Measurements from ENCODE around the gene KLHL26. TPM values are rescaled to one million over a fixed set of nuclear protein-coding genes. Genes with fewer than 3 reads are reported as not detected.

KLHL26 gene
- total and polyA plus RNA-seq, 2 of the 13 experiments (the other 11 are each of a cell fraction or from before 2014, with no cell fraction given): 1.5 to 1.7 TPM

DNA sequence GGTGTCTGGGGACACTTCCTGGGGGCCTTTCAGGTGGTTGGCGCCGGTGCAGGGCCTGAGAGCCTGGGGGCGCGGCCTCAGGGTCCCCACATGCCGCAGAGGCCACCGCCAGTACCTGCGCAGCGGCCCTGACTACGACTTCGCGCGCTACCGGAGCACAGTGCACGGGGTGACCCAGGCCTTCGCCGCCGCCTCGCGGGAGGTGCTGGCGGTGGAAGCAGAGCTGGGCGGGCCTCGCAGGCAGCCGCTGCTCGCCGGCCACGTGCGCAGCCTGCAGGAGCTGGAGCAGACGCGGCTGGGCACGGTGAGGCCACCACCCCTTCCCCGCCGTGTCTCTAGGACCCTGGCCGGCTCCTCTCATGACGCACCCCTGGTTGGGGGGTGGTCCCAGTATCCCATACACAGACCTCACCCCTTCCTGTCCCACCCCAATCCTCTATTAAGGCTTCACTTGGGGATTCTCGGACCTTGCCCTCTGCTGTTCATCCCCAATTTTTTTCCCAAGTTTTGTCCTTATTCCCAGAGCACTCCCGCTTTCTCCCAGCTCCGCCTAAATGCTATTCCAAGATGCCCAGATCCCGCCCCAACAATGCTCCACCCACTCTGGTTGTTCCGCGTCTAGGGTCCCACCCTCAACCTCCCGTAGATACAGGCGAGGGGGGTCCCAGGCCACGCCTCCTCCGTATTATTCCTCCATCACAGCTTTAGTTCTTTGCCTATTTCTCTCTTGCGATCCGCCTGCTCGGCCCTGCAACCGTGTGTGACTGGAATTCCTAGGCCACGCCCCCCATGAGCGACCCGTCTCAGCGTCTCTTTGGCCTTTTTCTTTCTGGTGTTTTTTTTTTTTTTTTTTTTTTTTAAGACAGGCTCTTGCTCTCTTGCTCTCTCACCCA is 47.2 kb upstream of the KLHL26 start (continued):
- TF ChIP-seq, protein P1, sequence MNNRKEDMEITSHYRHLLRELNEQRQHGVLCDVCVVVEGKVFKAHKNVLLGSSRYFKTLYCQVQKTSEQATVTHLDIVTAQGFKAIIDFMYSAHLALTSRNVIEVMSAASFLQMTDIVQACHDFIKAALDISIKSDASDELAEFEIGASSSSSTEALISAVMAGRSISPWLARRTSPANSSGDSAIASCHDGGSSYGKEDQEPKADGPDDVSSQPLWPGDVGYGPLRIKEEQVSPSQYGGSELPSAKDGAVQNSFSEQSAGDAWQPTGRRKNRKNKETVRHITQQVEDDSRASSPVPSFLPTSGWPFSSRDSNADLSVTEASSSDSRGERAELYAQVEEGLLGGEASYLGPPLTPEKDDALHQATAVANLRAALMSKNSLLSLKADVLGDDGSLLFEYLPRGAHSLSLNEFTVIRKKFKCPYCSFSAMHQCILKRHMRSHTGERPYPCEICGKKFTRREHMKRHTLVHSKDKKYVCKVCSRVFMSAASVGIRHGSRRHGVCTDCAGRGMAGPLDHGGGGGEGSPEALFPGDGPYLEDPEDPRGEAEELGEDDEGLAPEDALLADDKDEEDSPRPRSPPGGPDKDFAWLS (CRISPR knock-in tag; IDR thresholded peaks at IDR 0.05; ENCODE audit: borderline replicate concordance): peak; percentile 47; the same call in 1 of the 2 replicates
- TF ChIP-seq ZNF343 (CRISPR knock-in tag; IDR thresholded peaks at IDR 0.05) (peak; percentile 83; the same call in 1 of the 2 replicates), ZBTB42 (CRISPR knock-in tag; IDR thresholded peaks at IDR 0.05) (peak; percentile 89), HDAC6 (IDR thresholded peaks at IDR 0.05; ENCODE audit: low read depth, low read length) (no peak), ZNF251 (CRISPR knock-in tag; IDR thresholded peaks at IDR 0.05) (peak; percentile 96), ZIK1 (CRISPR knock-in tag; IDR thresholded peaks at IDR 0.05; ENCODE audit: borderline replicate concordance, low read depth) (peak; percentile 96), MTA3 (CRISPR knock-in tag; IDR thresholded peaks at IDR 0.05) (no peak), JUND (CRISPR knock-in tag; IDR thresholded peaks at IDR 0.05) (peak; percentile 71; the same call in 1 of the 2 replicates), HNF4A (CRISPR knock-in tag; IDR thresholded peaks at IDR 0.05) (0 out of 2 replicates have a peak, but pooled peaks have one; percentile 27)
- TF ChIP-seq, protein P2, sequence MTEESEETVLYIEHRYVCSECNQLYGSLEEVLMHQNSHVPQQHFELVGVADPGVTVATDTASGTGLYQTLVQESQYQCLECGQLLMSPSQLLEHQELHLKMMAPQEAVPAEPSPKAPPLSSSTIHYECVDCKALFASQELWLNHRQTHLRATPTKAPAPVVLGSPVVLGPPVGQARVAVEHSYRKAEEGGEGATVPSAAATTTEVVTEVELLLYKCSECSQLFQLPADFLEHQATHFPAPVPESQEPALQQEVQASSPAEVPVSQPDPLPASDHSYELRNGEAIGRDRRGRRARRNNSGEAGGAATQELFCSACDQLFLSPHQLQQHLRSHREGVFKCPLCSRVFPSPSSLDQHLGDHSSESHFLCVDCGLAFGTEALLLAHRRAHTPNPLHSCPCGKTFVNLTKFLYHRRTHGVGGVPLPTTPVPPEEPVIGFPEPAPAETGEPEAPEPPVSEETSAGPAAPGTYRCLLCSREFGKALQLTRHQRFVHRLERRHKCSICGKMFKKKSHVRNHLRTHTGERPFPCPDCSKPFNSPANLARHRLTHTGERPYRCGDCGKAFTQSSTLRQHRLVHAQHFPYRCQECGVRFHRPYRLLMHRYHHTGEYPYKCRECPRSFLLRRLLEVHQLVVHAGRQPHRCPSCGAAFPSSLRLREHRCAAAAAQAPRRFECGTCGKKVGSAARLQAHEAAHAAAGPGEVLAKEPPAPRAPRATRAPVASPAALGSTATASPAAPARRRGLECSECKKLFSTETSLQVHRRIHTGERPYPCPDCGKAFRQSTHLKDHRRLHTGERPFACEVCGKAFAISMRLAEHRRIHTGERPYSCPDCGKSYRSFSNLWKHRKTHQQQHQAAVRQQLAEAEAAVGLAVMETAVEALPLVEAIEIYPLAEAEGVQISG (CRISPR knock-in tag; IDR thresholded peaks at IDR 0.05): no peak
- TF ChIP-seq, protein P3, sequence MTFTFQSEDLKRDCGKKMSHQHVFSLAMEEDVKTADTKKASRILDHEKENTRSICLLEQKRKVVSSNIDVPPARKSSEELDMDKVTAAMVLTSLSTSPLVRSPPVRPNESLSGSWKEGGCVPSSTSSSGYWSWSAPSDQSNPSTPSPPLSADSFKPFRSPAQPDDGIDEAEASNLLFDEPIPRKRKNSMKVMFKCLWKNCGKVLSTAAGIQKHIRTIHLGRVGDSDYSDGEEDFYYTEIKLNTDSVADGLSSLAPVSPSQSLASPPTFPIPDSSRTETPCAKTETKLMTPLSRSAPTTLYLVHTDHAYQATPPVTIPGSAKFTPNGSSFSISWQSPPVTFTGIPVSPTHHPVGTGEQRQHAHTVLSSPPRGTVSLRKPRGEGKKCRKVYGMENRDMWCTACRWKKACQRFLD (CRISPR knock-in tag; IDR thresholded peaks at IDR 0.05; ENCODE audit: borderline replicate concordance): peak; percentile 98
- TF ChIP-seq, protein P4, sequence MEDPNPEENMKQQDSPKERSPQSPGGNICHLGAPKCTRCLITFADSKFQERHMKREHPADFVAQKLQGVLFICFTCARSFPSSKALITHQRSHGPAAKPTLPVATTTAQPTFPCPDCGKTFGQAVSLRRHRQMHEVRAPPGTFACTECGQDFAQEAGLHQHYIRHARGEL (CRISPR knock-in tag; IDR thresholded peaks at IDR 0.05): peak; percentile 79; the same call in 1 of the 2 replicates
- TF ChIP-seq, protein P5, sequence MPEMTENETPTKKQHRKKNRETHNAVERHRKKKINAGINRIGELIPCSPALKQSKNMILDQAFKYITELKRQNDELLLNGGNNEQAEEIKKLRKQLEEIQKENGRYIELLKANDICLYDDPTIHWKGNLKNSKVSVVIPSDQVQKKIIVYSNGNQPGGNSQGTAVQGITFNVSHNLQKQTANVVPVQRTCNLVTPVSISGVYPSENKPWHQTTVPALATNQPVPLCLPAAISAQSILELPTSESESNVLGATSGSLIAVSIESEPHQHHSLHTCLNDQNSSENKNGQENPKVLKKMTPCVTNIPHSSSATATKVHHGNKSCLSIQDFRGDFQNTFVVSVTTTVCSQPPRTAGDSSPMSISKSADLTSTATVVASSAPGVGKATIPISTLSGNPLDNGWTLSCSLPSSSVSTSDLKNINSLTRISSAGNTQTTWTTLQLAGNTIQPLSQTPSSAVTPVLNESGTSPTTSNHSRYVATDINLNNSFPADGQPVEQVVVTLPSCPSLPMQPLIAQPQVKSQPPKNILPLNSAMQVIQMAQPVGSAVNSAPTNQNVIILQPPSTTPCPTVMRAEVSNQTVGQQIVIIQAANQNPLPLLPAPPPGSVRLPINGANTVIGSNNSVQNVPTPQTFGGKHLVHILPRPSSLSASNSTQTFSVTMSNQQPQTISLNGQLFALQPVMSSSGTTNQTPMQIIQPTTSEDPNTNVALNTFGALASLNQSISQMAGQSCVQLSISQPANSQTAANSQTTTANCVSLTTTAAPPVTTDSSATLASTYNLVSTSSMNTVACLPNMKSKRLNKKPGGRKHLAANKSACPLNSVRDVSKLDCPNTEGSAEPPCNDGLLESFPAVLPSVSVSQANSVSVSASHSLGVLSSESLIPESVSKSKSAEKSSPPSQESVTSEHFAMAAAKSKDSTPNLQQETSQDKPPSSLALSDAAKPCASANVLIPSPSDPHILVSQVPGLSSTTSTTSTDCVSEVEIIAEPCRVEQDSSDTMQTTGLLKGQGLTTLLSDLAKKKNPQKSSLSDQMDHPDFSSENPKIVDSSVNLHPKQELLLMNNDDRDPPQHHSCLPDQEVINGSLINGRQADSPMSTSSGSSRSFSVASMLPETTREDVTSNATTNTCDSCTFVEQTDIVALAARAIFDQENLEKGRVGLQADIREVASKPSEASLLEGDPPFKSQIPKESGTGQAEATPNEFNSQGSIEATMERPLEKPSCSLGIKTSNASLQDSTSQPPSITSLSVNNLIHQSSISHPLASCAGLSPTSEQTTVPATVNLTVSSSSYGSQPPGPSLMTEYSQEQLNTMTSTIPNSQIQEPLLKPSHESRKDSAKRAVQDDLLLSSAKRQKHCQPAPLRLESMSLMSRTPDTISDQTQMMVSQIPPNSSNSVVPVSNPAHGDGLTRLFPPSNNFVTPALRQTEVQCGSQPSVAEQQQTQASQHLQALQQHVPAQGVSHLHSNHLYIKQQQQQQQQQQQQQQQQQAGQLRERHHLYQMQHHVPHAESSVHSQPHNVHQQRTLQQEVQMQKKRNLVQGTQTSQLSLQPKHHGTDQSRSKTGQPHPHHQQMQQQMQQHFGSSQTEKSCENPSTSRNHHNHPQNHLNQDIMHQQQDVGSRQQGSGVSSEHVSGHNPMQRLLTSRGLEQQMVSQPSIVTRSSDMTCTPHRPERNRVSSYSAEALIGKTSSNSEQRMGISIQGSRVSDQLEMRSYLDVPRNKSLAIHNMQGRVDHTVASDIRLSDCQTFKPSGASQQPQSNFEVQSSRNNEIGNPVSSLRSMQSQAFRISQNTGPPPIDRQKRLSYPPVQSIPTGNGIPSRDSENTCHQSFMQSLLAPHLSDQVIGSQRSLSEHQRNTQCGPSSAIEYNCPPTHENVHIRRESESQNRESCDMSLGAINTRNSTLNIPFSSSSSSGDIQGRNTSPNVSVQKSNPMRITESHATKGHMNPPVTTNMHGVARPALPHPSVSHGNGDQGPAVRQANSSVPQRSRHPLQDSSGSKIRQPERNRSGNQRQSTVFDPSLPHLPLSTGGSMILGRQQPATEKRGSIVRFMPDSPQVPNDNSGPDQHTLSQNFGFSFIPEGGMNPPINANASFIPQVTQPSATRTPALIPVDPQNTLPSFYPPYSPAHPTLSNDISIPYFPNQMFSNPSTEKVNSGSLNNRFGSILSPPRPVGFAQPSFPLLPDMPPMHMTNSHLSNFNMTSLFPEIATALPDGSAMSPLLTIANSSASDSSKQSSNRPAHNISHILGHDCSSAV (CRISPR knock-in tag; IDR thresholded peaks at IDR 0.05; ENCODE audit: borderline replicate concordance): 0 out of 2 replicates have a peak, but pooled peaks have one; percentile 14
